Trophoblast cell (in vitro differentiated cells and primary cell): ENCODE measurements around the gene ZGRF1.

ENCODE experiments used
- DNase-seq, 2 donors: peaks; one replicate each; pipeline ENCODE4 v3.0.0-alpha.2; 2016
- H2AFZ ChIP-seq: 2 replicates; pipeline ENCODE4 v1.6.1; 2013; ENCODE audit warnings: low read length, moderate library complexity, mild to moderate bottlenecking; ENCODE audit not compliant: insufficient read depth, poor library complexity
- H2AK5ac ChIP-seq: 2 replicates; pipeline ENCODE4 v1.6.1; 2013; ENCODE audit warnings: mild to moderate bottlenecking, low read length
- H2BK120ac ChIP-seq: 2 replicates; pipeline ENCODE4 v1.6.1; 2013; ENCODE audit warnings: low read length, mild to moderate bottlenecking, moderate library complexity; ENCODE audit not compliant: insufficient read depth, poor library complexity
- H2BK12ac ChIP-seq: 2 replicates; pipeline ENCODE4 v1.6.1; 2013; ENCODE audit warnings: mild to moderate bottlenecking, low read length, moderate library complexity
- H2BK5ac ChIP-seq: 2 replicates; pipeline ENCODE4 v1.6.1; 2013; ENCODE audit warnings: low read length, low read depth, moderate library complexity, mild to moderate bottlenecking; ENCODE audit not compliant: poor library complexity
- H3K14ac ChIP-seq: 2 replicates; pipeline ENCODE4 v1.6.1; 2013; ENCODE audit warnings: mild to moderate bottlenecking, low read length
- H3K18ac ChIP-seq: 2 replicates; pipeline ENCODE4 v1.6.1; 2013; ENCODE audit warnings: mild to moderate bottlenecking, low read length
- H3K23ac ChIP-seq: 2 replicates; pipeline ENCODE4 v1.6.1; 2013; ENCODE audit warnings: low read length
- H3K27ac ChIP-seq: 2 replicates; pipeline ENCODE4 v1.5.1; 2013; ENCODE audit warnings: low read depth, mild to moderate bottlenecking, inconsistent platforms, low read length, moderate library complexity
- H3K27me3 ChIP-seq: 2 replicates; pipeline ENCODE4 v1.6.1; 2013; ENCODE audit warnings: inconsistent platforms, mild to moderate bottlenecking, low read length, moderate library complexity; ENCODE audit not compliant: insufficient read depth
- H3K36me3 ChIP-seq, 2 experiments: 1 replicate in 1 of 2; 2 replicates in 1 of 2; pipeline ENCODE4 v1.6.1; 2013; ENCODE audit warnings: low read length in 2 of 2, mild to moderate bottlenecking in 2 of 2, moderate library complexity in 1 of 2; ENCODE audit not compliant: insufficient read depth in 2 of 2, control insufficient read depth in 1 of 2
- H3K4ac ChIP-seq: 2 replicates; pipeline ENCODE4 v1.6.1; 2013; ENCODE audit warnings: low read depth, mild to moderate bottlenecking, low read length, moderate library complexity
- H3K4me1 ChIP-seq, 2 experiments: 1 replicate in 1 of 2; 2 replicates in 1 of 2; pipeline ENCODE4 v1.6.1; 2013; ENCODE audit warnings: low read length in 2 of 2, mild to moderate bottlenecking in 2 of 2, moderate library complexity in 1 of 2; ENCODE audit not compliant: insufficient read depth in 2 of 2, control insufficient read depth in 1 of 2
- H3K4me2 ChIP-seq: 2 replicates; pipeline ENCODE4 v1.6.1; 2013; ENCODE audit warnings: inconsistent platforms, mild to moderate bottlenecking, low read length, moderate library complexity
- H3K4me3 ChIP-seq: 2 replicates; pipeline ENCODE4 v1.5.1; 2013; ENCODE audit warnings: mild to moderate bottlenecking, low read depth, low read length, inconsistent platforms
- H3K79me1 ChIP-seq: one replicate; pipeline ENCODE4 v1.6.1; 2013; ENCODE audit warnings: low read length
- H3K79me2 ChIP-seq: 2 replicates; pipeline ENCODE4 v1.6.1; 2013; ENCODE audit warnings: low read length, mild to moderate bottlenecking; ENCODE audit not compliant: control insufficient read depth, insufficient read depth, poor library complexity
- H3K9ac ChIP-seq: 2 replicates; pipeline ENCODE4 v1.6.1; 2013; ENCODE audit warnings: mild to moderate bottlenecking, low read length
- H3K9me3 ChIP-seq: 2 replicates; pipeline ENCODE4 v1.6.1; 2013; ENCODE audit warnings: low read depth, mild to moderate bottlenecking, control low read depth, inconsistent platforms, low read length; ENCODE audit not compliant: insufficient read depth
- H4K12ac ChIP-seq: 2 replicates; pipeline ENCODE4 v1.6.1; 2013; ENCODE audit warnings: low read depth, mild to moderate bottlenecking, low read length, moderate library complexity
- H4K8ac ChIP-seq: 2 replicates; pipeline ENCODE4 v1.6.1; 2013; ENCODE audit warnings: low read depth, mild to moderate bottlenecking, low read length, moderate library complexity
- H4K91ac ChIP-seq: one replicate; pipeline ENCODE4 v1.6.1; 2013; ENCODE audit warnings: low read depth, mild to moderate bottlenecking, low read length, moderate library complexity
- WGBS: extraction: QIAGEN DNeasy Blood & Tissue Kit; methylation state at CpG from one replicate; pipeline ENCODE4 v1.1.7; 2013; ENCODE audit warnings: missing lambda C conversion rate; ENCODE audit not compliant: insufficient read length, insufficient coverage; ENCODE audit errors: extremely low coverage; 5-methylcytosine and 5-hydroxymethylcytosine counted together

ZGRF1 gene

GRCh38 chr4:112567536-112567935 lies 69.2 kb downstream of the ZGRF1 start:
- Histone ChIP-seq H3K9ac (no peak overlapping the region), H4K12ac (no peak overlapping the region), H3K4me2 (no peak overlapping the region), H4K8ac (no peak overlapping the region), H3K36me3 (no peaks in the 10 kb centered on the region), H4K91ac (no peak overlapping the region), H3K4ac (no peak overlapping the region), H3K23ac (no peak overlapping the region), H2BK5ac (no peak overlapping the region), H3K27ac (no peak overlapping the region), H3K79me1 (no peaks in the 10 kb centered on the region), H3K9me3 (no peaks in the 10 kb centered on the region), H2AFZ (no peak overlapping the region), H3K18ac (no peak overlapping the region), H3K14ac (no peak overlapping the region), H3K27me3 (no peaks in the 10 kb centered on the region), H3K4me1 (no peaks in the 10 kb centered on the region), H2BK120ac (no peak overlapping the region), H3K4me3 (no peak overlapping the region), H2BK12ac (no peak overlapping the region), H2AK5ac (no peak overlapping the region), H3K79me2 (no peaks in the 10 kb centered on the region)
- no peak for DNase-seq
- no CpG with 5 or more reads among the region's 5 CpGs for WGBS

GRCh38 chr4:112564706-112565270 lies 71.9 kb downstream of the ZGRF1 start:
- no peak overlapping the region for H3K4me2 ChIP-seq
- H3K36me3 ChIP-seq, result no peaks in the 10 kb centered on the region
- no peak overlapping the region for H2BK5ac ChIP-seq
- WGBS, result no CpG with 5 or more reads among the region's 25 CpGs
- no peak overlapping the region for H2BK120ac ChIP-seq
- H2AFZ ChIP-seq, result no peak overlapping the region
- H4K12ac ChIP-seq, result no peak overlapping the region
- no peaks in the 10 kb centered on the region for H3K9me3 ChIP-seq
- no peak overlapping the region for H3K27ac ChIP-seq
- DNase-seq, result no peak
- H2AK5ac ChIP-seq, result no peak overlapping the region
- no peak overlapping the region for H4K91ac ChIP-seq
- H3K27me3 ChIP-seq, result no peaks in the 10 kb centered on the region
- no peaks in the 10 kb centered on the region for H3K79me2 ChIP-seq
- no peak overlapping the region for H3K23ac ChIP-seq
- no peak overlapping the region for H3K9ac ChIP-seq
- H4K8ac ChIP-seq, result no peak overlapping the region
- no peak overlapping the region for H3K18ac ChIP-seq
- H2BK12ac ChIP-seq, result no peak overlapping the region
- H3K4me3 ChIP-seq, result no peak overlapping the region
- H3K14ac ChIP-seq, result no peak overlapping the region
- no peak overlapping the region for H3K4ac ChIP-seq
- no peaks in the 10 kb centered on the region for H3K4me1 ChIP-seq
- no peaks in the 10 kb centered on the region for H3K79me1 ChIP-seq

GRCh38 chr4:112563431-112564200 lies 73.1 kb downstream of the ZGRF1 start:
- no peaks in the 10 kb centered on the region for H3K79me1 ChIP-seq
- H3K18ac ChIP-seq, result no peak overlapping the region
- no peaks in the 10 kb centered on the region for H3K36me3 ChIP-seq
- no peak overlapping the region for H3K9ac ChIP-seq
- no peak overlapping the region for H3K23ac ChIP-seq
- H2BK120ac ChIP-seq, result no peak overlapping the region
- DNase-seq, result no peak
- H2BK5ac ChIP-seq, result no peak overlapping the region
- no peak overlapping the region for H3K27ac ChIP-seq
- no peak overlapping the region for H3K4me2 ChIP-seq
- no peak overlapping the region for H4K91ac ChIP-seq
- WGBS, result no CpG with 5 or more reads among the region's 4 CpGs
- no peak overlapping the region for H2BK12ac ChIP-seq
- no peak overlapping the region for H2AFZ ChIP-seq
- H3K4me1 ChIP-seq, result no peaks in the 10 kb centered on the region
- no peak overlapping the region for H3K14ac ChIP-seq
- no peak overlapping the region for H3K4me3 ChIP-seq
- H2AK5ac ChIP-seq, result no peak overlapping the region
- H3K27me3 ChIP-seq, result no peaks in the 10 kb centered on the region
- H3K79me2 ChIP-seq, result no peaks in the 10 kb centered on the region
- no peaks in the 10 kb centered on the region for H3K9me3 ChIP-seq
- no peak overlapping the region for H4K12ac ChIP-seq
- no peak overlapping the region for H3K4ac ChIP-seq
- H4K8ac ChIP-seq, result no peak overlapping the region

GRCh38 chr4:112562254-112562879 lies 74.3 kb downstream of the ZGRF1 start:
- Histone ChIP-seq H3K36me3 (no peaks in the 10 kb centered on the region), H2BK12ac (no peak overlapping the region), H3K4me2 (no peak overlapping the region), H3K4me1 (no peaks in the 10 kb centered on the region), H3K23ac (no peak overlapping the region), H2AFZ (no peak overlapping the region), H3K9me3 (no peaks in the 10 kb centered on the region), H3K9ac (no peak overlapping the region), H3K4me3 (no peak overlapping the region), H3K79me2 (no peaks in the 10 kb centered on the region), H3K27me3 (no peaks in the 10 kb centered on the region), H3K14ac (no peak overlapping the region), H4K8ac (no peak overlapping the region), H4K91ac (no peak overlapping the region), H3K79me1 (no peaks in the 10 kb centered on the region), H3K18ac (no peak overlapping the region), H2BK5ac (no peak overlapping the region), H3K4ac (no peak overlapping the region), H4K12ac (no peak overlapping the region), H3K27ac (no peak overlapping the region), H2BK120ac (no peak overlapping the region), H2AK5ac (no peak overlapping the region)
- no peak for DNase-seq
- WGBS, result no CpG with 5 or more reads among the region's 2 CpGs
